Measurements from ENCODE around the gene ZNF133.
"Not testable (repeated sequence)": the region's sequence is repeated elsewhere in the genome, so short reads cannot be mapped to it uniquely, and the experiment has no call there.

ZNF133 gene

DNA sequence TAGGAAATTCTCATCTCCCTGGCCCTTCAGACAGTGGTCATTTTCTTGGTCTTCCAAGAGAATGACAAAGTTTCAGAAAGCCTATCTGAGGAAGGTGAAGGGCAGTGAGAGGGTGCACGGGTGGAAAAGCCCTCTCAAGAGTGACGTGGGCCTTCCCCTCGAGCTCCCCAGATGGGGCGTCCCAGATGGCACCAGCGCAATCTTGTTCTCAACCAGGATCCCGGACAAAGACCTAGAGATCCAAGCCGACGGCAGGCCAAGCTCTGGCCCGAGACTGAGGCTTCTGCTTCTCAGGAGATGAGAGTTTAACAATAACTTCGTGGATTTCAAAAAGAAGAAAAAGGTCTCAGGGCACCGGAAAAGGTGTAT lies 797 bp upstream of the ZNF133 start:
- no peak for DNase-seq

- DNase-seq = peak; percentile 29
Measured at GRCh38 chr20:18288749-18289267, 481 bp downstream of the ZNF133 start.

DNA sequence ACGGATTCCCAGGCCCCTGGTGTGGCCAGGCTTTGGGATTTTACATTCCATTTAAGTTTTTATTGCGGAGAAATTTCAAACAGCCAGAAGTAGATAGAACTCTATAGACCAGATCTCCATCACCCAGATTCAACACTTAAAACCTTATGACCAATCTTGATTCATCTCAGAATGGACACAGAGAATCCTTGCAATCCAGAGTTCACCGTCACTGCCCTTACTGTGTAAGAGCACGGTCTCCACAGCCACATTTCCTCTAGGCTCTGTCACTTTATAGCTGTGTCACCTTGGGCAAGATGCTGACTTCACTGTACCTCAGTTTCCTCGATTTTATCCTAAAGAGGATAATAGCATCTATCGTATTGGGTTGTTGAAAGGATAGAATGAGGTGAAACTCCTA lies 979 bp downstream of the ZNF133 start:
- DNase-seq = no peak

DNA sequence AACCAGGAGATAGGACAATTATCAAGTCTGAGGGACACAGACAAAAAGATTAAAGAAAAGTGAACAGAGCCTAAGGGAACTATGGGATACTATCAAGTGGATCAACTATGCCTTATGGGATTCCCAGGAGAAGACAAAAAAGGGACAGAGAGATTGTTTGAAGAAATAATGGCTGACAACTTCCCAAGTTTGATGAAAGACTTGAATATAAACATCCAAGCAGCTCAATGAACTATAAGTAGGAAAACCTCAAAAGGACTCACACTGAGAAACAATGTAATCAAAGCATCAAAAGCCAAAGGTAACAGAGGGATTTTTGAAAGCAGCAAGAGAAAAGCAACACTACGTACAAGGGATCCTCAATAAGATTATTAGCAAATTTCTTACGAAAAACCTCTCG lies 11.0 kb downstream of the ZNF133 start:
- DNase-seq = no peak

DNA sequence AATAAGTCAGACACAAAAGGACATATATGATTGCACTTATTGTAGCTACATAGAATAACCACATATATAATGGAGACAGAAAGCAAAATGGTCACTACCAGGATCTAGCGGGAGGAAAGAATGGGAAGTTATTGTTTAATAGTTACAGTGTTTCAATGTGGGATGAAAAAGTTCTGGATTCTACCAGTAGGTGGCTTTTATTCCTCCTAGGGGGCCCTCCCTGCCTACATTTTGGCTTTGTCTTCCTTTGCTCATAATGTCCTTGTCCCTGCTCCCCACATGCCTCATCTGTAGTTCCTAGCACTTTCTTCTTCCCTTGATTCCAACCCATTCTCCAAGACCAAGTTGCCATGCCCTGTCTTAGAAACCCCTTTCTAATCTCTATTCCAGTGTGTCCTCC lies 16.3 kb downstream of the ZNF133 start:
- DNase-seq = no peak

DNA sequence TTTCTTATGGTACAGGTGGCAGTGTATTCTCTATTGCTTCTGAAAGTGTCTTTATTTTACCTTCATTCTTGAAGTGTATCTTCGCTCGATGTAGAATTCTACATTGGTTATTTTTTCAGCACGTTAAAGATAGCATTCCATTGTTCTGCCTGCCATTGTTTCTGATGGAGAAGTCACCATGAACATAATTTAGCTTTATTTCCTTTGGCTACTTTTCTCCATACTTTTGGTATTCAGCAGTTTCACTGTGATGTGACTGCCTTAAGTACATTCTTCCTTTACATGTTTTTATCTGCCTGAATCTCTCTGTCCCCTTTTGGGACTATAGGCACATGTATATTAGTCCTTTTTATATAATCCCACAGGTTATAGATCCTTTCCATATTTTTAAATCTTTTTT lies 19.0 kb downstream of the ZNF133 start:
- DNase-seq = no peak

DNA sequence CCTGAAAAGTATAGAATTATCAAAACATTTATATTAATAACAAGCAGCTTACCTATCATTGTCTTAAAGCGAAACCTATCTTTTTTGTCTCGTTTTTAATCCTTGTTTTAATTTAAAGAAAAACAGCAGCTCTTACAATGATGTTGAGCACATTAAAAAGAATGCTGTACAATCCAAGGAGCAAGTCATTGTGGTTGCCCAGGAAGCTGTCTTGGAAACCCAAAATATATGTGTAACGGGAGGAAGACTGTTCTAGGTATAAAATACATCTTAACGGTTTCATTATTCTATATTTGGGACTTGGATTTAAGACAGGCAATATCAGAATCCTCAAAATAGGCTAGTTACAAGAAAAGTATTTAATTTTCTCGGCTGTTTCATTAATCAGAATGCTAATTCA lies 21.7 kb downstream of the ZNF133 start:
- DNase-seq = no peak

DNA sequence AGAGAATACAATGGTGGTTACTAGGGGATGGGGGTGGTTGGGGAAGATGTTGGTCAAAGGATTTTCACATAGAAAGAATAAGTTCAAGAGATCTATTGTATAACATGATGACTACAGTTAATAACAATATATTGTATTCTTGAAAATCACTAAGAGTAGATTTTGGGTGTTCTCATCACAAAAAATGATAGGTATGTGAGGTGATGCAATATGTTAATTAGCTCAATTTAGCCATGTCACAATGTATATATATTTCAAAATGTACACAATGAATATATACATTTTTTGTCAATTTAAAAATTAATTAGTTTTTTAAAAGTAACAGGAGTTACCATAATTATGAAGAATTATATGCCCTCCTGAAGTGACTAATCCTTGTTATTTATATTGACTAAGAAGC lies 22.3 kb downstream of the ZNF133 start:
- DNase-seq = no peak

- DNase-seq = no peak
Measured at GRCh38 chr20:18312723-18313122, 24.4 kb downstream of the ZNF133 start.

DNA sequence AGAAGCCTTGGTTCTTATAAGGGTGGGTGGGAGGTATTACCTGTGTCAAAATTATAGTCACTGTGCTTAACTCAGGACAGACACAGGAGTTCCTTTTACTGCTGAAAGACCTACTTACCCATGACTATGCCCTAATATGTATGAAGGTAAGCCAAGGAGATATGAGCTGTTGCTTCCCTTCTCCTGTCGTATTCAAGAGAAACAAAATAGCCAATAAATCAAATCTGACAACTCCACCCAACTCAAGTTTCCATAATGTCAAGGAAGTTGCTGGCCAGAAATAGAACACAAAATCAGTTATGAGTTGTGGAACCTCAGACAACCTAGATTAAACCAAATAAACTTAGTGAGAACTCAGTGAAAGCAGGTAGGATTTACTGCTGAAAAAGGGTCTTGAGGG lies 25.1 kb downstream of the ZNF133 start:
- no peak for DNase-seq

GRCh38 chr20:18314786-18315406 lies 26.6 kb downstream of the ZNF133 start:
- no peak for DNase-seq

- no peak for DNase-seq
Measured at GRCh38 chr20:18316166-18316565, 27.8 kb downstream of the ZNF133 start.

DNA sequence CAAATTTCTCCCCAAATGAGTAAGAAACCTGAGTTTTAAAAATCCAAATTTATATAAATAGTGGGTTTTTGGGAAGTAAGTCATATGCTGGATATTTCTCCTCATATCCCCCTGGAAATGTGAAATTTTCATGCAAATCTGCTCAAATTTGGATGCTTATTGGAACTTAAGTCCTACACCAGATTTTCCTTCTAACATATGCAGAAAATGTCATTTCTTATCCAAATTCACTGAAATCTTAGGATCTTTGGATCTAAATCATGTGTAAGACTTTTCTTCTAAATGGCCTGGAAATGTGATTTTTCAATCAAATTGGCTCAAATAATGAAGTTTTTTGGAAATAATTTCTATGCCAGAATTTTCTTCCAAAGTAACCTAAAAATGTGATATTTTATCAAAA lies 33.0 kb downstream of the ZNF133 start:
- no peak for DNase-seq

- DNase-seq = no peak
Measured at GRCh38 chr20:18321976-18322950, 33.9 kb downstream of the ZNF133 start.

DNA sequence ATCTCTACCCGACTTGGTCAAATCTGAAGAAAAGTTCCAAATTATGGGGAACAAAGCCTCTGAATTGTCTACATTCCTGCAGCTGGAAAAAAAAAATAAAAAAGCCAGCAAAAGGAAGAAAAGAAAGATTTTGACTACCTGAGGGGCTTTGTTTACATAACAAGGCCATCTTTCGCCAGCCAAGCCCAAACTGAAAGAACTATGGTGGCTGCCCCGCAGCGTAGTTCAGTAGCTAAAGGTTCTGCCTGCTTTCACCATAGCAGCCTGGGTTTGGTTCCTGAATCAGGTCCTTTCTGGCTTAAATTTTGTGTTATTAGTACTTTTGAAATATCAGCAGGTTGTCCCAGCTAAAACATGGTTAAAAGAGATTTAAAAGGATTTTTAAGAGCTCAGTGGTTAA lies 35.4 kb downstream of the ZNF133 start:
- no peak for DNase-seq

DNA sequence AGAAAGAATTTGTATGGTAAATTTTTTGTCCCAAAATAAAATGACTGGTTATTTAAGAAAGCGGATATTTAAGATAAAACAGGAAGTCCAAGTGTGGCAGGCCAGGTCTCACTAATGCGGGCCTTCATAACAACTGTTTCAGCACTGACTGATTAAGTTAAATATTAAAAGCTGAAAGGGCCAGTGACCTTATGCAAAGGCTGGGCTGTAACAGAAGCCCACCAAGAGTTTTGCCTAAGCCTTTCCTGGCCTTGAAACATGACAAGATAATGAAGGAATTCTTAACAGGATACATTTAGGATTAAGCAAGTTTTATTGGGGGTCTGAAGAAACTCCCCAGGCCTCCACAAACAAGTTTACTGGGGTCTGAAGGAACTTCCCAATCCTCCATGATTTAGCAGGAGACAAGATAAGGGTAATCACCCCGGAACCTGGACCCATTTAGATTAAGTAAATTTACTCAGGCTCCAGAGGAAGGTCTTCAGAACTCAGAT lies 36.3 kb downstream of the ZNF133 start:
- DNase-seq = no peak

DNA sequence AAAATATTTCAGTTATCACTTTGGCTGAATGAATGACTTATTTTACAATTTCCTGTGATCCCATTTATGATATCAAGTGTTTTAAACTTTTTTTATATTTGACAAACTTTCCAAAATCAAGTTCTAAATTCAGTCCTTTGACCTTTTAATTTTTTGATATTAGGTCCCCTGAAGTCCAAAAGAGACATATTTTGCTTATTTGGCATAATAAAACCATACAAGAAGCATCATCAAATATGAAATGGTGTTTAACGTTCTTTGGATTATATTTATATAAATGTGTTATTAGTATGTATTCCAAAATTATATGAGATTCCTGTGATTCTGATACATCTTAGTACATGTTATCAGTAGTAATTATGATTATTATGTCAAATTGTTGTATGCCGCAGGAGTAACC lies 38.7 kb downstream of the ZNF133 start:
- no peak for DNase-seq

DNA sequence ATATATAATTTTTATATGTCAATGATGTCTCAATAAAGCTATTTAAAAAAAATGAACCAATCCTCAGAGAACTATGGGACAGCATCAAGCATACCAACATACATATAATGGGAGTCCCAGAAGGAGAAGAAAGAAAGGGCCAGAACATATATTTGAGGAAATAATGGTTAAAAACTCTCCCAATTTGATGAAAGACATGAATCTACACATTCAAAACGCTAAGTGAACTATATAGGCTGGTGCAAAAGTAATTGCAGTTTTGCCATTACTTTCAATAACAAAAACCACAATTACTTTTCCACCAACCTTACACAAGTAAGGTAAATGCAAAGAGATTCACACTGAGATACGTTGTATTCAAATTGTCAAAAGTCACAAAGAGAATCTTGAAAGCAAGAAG lies 43.4 kb downstream of the ZNF133 start:
- DNase-seq = no peak

DNA sequence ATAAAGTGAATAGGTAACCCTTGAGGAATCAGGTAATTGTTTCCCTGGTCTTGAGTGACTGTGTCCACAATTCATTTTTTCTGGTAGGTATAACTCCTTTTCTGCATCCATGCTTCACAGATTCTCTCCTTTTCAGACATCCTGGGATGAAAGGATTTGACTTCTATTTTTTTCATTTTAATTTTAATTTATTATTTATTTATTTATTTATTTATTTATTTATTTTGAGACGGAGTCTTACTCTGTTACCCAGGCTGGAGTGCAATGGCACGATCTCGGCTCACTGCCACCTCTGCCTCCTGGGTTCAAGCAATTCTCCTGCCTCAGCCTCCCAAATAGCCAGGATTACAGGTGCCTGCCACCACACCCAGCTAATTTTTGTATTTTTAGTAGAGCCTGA lies 61.4 kb downstream of the ZNF133 start:
- not testable (repeated sequence) for DNase-seq

DNA sequence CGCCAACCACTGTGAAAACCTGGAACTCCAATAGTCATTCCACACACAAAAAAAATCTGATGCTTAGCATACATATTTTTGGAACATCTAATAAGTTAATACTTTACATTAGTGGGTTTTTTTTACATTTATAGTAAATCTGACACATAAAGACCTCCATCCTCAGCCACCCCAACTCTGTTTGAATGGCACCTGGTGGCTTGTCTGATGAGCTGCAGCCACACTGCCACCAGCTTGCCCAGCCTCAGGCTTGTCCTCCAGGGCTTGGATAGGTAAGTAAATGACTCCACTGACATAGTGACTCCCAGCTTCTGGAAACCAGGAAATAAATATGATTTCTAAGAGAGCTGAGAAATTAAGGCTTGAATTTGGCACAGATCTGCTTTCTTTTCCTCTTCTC lies 71.5 kb downstream of the ZNF133 start:
- no peak for DNase-seq

- peak; percentile 56 for DNase-seq
Measured at GRCh38 chr20:18360635-18361034, 72.3 kb downstream of the ZNF133 start.

DNA sequence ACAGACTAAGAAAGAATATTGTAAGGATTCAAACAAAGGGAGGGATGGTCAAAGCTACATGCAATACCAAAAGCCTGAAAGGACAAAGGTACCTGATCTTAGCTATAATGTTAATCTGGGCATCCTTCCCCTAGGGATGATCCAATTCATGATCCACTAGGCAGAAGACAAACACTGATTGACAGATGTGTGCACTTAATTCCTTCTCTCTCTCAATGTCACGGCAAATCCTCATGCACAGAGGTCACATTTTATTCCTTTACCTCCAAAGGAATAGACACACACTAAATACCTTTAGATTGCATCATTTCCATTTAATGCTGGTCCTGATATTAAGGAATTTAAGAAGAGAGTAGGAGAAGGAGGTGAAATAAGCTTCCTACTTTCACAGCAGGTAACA lies 73.4 kb downstream of the ZNF133 start:
- DNase-seq = no peak

GRCh38 chr20:18362916-18363315 lies 74.6 kb downstream of the ZNF133 start:
- no peak for DNase-seq

DNA sequence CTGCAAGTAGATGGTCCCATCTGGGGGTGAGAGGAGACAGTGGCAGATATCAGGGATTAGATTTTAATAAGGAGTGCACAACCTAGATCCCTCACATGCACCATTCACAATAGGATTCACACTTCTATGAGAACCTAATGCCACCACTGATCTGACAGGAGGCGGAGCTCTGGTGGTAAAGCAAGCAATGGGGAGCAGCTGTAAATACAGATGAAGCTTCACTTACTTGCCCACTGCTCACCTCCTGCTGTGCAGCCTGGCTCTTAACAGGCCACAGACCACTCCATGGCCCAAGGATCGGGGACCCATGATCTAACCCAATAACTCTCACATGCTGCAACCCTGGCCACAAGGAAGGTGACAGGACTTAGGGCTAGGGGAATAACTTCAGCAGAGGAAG lies 75.4 kb downstream of the ZNF133 start:
- peak; percentile 10 for DNase-seq

Measured in NCI-H510A treated with DMSO at 0.1 percent for 48 hours (cell line).